Mesenchymal stem cell (in vitro differentiated cells and primary cell): ENCODE data around the gene PIK3R5.

Experiments
- DNase-seq: peaks from one replicate; pipeline ENCODE4 v3.0.0-alpha.2; 2013
- H2AFZ ChIP-seq: one replicate; pipeline ENCODE4 v1.6.1; 2013; ENCODE audit warnings: low read depth, mild to moderate bottlenecking, control low read depth, inconsistent platforms, low read length, moderate library complexity
- H2AK5ac ChIP-seq: 2 replicates; pipeline ENCODE4 v1.6.1; 2013; ENCODE audit warnings: low read length, moderate library complexity, mild to moderate bottlenecking, inconsistent platforms; ENCODE audit not compliant: severe bottlenecking
- H2BK120ac ChIP-seq: one replicate; pipeline ENCODE4 v1.6.1; 2013; ENCODE audit warnings: low read depth, mild to moderate bottlenecking, inconsistent platforms, low read length, moderate library complexity
- H2BK12ac ChIP-seq, 2 experiments: one replicate each; pipeline ENCODE4 v1.6.1; 2013; ENCODE audit warnings: inconsistent platforms in 2 of 2, low read length in 2 of 2, mild to moderate bottlenecking in 2 of 2, moderate library complexity in 2 of 2, control low read depth in 1 of 2
- H2BK15ac ChIP-seq: one replicate; pipeline ENCODE4 v1.6.1; 2013; ENCODE audit warnings: mild to moderate bottlenecking, low read depth, inconsistent platforms; ENCODE audit not compliant: poor library complexity, severe bottlenecking
- H2BK5ac ChIP-seq: 2 replicates; pipeline ENCODE4 v1.6.1; 2013; ENCODE audit warnings: low read depth, mild to moderate bottlenecking, low read length, control low read depth, inconsistent platforms; ENCODE audit not compliant: poor library complexity, severe bottlenecking
- H3K14ac ChIP-seq, 2 experiments: one replicate each; pipeline ENCODE4 v1.6.1; 2013; ENCODE audit warnings: inconsistent platforms in 2 of 2, low read length in 2 of 2, control low read depth in 1 of 2, mild to moderate bottlenecking in 1 of 2, moderate library complexity in 1 of 2
- H3K18ac ChIP-seq, 2 experiments: one replicate each; pipeline ENCODE4 v1.6.1; 2013; ENCODE audit warnings: inconsistent platforms in 2 of 2, low read length in 2 of 2, control low read depth in 1 of 2, low read depth in 1 of 2, mild to moderate bottlenecking in 1 of 2
- H3K23ac ChIP-seq, 2 experiments: one replicate each; pipeline ENCODE4 v1.6.1; 2013; ENCODE audit warnings: inconsistent platforms in 2 of 2, low read length in 2 of 2, mild to moderate bottlenecking in 2 of 2, moderate library complexity in 2 of 2, control low read depth in 1 of 2
- H3K27ac ChIP-seq: 2 replicates; pipeline ENCODE4 v1.5.1; 2013; ENCODE audit warnings: mild to moderate bottlenecking, moderate library complexity, low read length, control low read depth, inconsistent platforms; ENCODE audit not compliant: poor library complexity, severe bottlenecking
- H3K27me3 ChIP-seq, 2 experiments: 2 replicates each; pipeline versions ENCODE4 v1.6.1 to v1.7.0; 2013; ENCODE audit warnings: low read length in 2 of 2, mild to moderate bottlenecking in 2 of 2, moderate library complexity in 2 of 2, control low read depth in 1 of 2, inconsistent platforms in 1 of 2; ENCODE audit not compliant: control insufficient read depth in 1 of 2, insufficient read depth in 1 of 2
- H3K36me3 ChIP-seq, 2 experiments: 2 replicates each; pipeline versions ENCODE4 v1.6.1 to v1.7.0; 2013; ENCODE audit warnings: low read length in 2 of 2, control low read depth in 1 of 2, inconsistent platforms in 1 of 2, low read depth in 1 of 2, mild to moderate bottlenecking in 1 of 2; ENCODE audit not compliant: insufficient read depth in 2 of 2, control insufficient read depth in 1 of 2
- H3K4ac ChIP-seq, 2 experiments: one replicate each; pipeline ENCODE4 v1.6.1; 2013; ENCODE audit warnings: inconsistent platforms in 2 of 2, low read length in 2 of 2, mild to moderate bottlenecking in 2 of 2, moderate library complexity in 2 of 2, control low read depth in 1 of 2, low read depth in 1 of 2
- H3K4me1 ChIP-seq: 2 replicates; pipeline ENCODE4 v1.6.1; 2013; ENCODE audit warnings: low read depth, low read length, control low read depth; ENCODE audit not compliant: control insufficient read depth, insufficient read depth
- H3K4me2 ChIP-seq: 2 replicates; pipeline ENCODE4 v1.6.1; 2013; ENCODE audit warnings: low read length, mild to moderate bottlenecking, inconsistent platforms; ENCODE audit not compliant: poor library complexity, severe bottlenecking
- H3K4me3 ChIP-seq, 2 experiments: 2 replicates each; pipeline versions ENCODE4 v1.5.1 to v1.7.0; 2013; ENCODE audit warnings: low read length in 2 of 2, mild to moderate bottlenecking in 2 of 2, control low read depth in 1 of 2, low read depth in 1 of 2; ENCODE audit not compliant: insufficient read depth in 1 of 2
- H3K79me1 ChIP-seq: replicated peaks from 2 replicates; pipeline ENCODE4 v1.6.1; 2013; ENCODE audit warnings: mild to moderate bottlenecking, control low read depth, low read length, inconsistent platforms; ENCODE audit not compliant: poor library complexity, severe bottlenecking
- H3K9ac ChIP-seq: 2 replicates; pipeline ENCODE4 v1.7.0; 2013; ENCODE audit warnings: mild to moderate bottlenecking, low read length, moderate library complexity
- H3K9me3 ChIP-seq: 2 replicates; pipeline ENCODE4 v1.7.0; 2013; ENCODE audit warnings: mild to moderate bottlenecking, low read length; ENCODE audit not compliant: control insufficient read depth
- H4K8ac ChIP-seq: one replicate; pipeline ENCODE4 v1.6.1; 2013; ENCODE audit warnings: inconsistent platforms, mild to moderate bottlenecking, low read length, moderate library complexity
- H4K91ac ChIP-seq: one replicate; pipeline ENCODE4 v1.6.1; 2013; ENCODE audit warnings: mild to moderate bottlenecking, low read length, inconsistent platforms
- WGBS: methylation state at CpG from one replicate; pipeline ENCODE4 v1.1.7; 2013; ENCODE audit warnings: mixed read lengths; 5-methylcytosine and 5-hydroxymethylcytosine counted together

The PIK3R5 gene

DNA sequence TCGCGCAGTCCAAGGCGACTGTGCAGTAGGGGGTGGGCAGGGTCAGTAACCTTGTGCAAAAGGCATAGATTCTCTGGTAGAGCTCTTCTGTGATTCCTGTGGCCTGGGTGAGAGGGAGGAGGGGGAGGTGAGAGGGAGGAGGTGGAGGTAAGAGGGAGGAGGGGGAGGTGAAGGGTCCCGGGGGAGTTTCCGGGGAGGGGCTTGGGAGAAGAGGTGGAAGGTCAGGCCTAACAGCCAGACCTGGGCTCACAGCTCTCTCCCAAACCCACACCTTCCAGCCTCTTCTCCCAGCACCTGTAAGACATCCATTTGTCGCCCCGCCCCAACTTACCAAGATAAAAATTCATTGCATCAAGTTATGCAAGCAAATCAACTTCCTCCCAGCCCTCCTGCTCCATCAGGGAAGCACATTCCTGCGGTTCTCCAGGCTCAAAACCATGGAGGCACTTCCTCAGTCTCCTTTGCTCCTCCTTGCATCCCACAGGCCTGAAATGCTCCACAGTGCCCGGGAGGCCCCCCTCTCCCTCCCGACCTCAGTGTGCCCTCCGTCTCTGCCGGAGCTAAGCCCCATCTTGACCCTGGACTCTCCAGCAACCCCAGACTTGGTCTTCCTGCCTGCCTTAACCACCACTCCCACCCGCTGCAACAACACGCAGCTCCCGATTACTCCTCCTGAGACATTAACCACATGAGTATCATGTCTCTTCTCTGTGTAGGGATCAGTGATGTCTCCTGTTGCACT, 128.5 kb downstream of the PIK3R5 start:
- Histone ChIP-seq H3K27me3 (peaks cover 7 to 46% of the 10 kb centered on the region in 2 experiments), H3K23ac (no peak overlapping the region), H3K4me2 (no peak overlapping the region), H3K14ac (no peak overlapping the region), H3K4me3 (no peak overlapping the region), H3K4me1 (peaks cover 16% of the 10 kb centered on the region), H2BK120ac (no peak overlapping the region), H2BK15ac (no peak overlapping the region), H3K9me3 (peaks cover 3% of the 10 kb centered on the region), H2BK5ac (no peak overlapping the region), H4K8ac (no peak overlapping the region), H2AFZ (no peak overlapping the region), H2AK5ac (no peak overlapping the region), H3K18ac (no peak overlapping the region), H3K36me3 (no peaks in the 10 kb centered on the region), H2BK12ac (no peak overlapping the region), H3K4ac (no peak overlapping the region), H3K27ac (no peak overlapping the region), H4K91ac (no peak overlapping the region), H3K79me1 (no peaks in the 10 kb centered on the region), H3K9ac (no peak overlapping the region)
- DNase-seq: no peak
- WGBS: 80% methylated on average over 13 of the region's 15 CpGs

GRCh38 chr17:8835631-8836364, 129.7 kb downstream of the PIK3R5 start:
- no peak overlapping the region for H3K4ac ChIP-seq
- no peak overlapping the region for H2BK5ac ChIP-seq
- no peak overlapping the region for H2AK5ac ChIP-seq
- no peak for DNase-seq
- H3K4me1 ChIP-seq: peaks cover 16% of the 10 kb centered on the region
- H2AFZ ChIP-seq: no peak overlapping the region
- no peak overlapping the region for H4K91ac ChIP-seq
- no peak overlapping the region for H3K23ac ChIP-seq
- no peak overlapping the region for H3K18ac ChIP-seq
- no peak overlapping the region for H2BK15ac ChIP-seq
- H3K9ac ChIP-seq: no peak overlapping the region
- H3K9me3 ChIP-seq: no peaks in the 10 kb centered on the region
- H3K27ac ChIP-seq: no peak overlapping the region
- H3K27me3 ChIP-seq: peaks cover 7 to 46% of the 10 kb centered on the region in 2 experiments
- H3K4me3 ChIP-seq: no peak overlapping the region
- no peak overlapping the region for H4K8ac ChIP-seq
- H2BK120ac ChIP-seq: no peak overlapping the region
- no peak overlapping the region for H3K14ac ChIP-seq
- no peak overlapping the region for H2BK12ac ChIP-seq
- 86% methylated on average over 6 of the region's 6 CpGs for WGBS
- H3K36me3 ChIP-seq: no peaks in the 10 kb centered on the region
- H3K79me1 ChIP-seq: no peaks in the 10 kb centered on the region
- no peak overlapping the region for H3K4me2 ChIP-seq

GRCh38 chr17:8835106-8835505, 130.4 kb downstream of the PIK3R5 start:
- no peaks in the 10 kb centered on the region for H3K9me3 ChIP-seq
- no peak overlapping the region for H4K8ac ChIP-seq
- no peak overlapping the region for H3K9ac ChIP-seq
- no peak overlapping the region for H2BK5ac ChIP-seq
- H3K79me1 ChIP-seq: no peaks in the 10 kb centered on the region
- 86% methylated on average over 14 of the region's 14 CpGs for WGBS
- no peak overlapping the region for H3K4me2 ChIP-seq
- peaks cover 7 to 50% of the 10 kb centered on the region in 2 experiments for H3K27me3 ChIP-seq
- H2BK15ac ChIP-seq: no peak overlapping the region
- no peak overlapping the region for H3K23ac ChIP-seq
- no peak overlapping the region for H2BK120ac ChIP-seq
- no peak overlapping the region for H2AFZ ChIP-seq
- no peaks in the 10 kb centered on the region for H3K36me3 ChIP-seq
- no peak for DNase-seq
- no peak overlapping the region for H3K18ac ChIP-seq
- no peak overlapping the region for H2BK12ac ChIP-seq
- H3K4ac ChIP-seq: no peak overlapping the region
- no peak overlapping the region for H3K27ac ChIP-seq
- H2AK5ac ChIP-seq: no peak overlapping the region
- no peak overlapping the region for H3K4me3 ChIP-seq
- H3K4me1 ChIP-seq: peaks cover 16% of the 10 kb centered on the region
- no peak overlapping the region for H3K14ac ChIP-seq
- H4K91ac ChIP-seq: no peak overlapping the region

GRCh38 chr17:8832711-8833352, 132.7 kb downstream of the PIK3R5 start:
- no peak overlapping the region for H3K4ac ChIP-seq
- no peak for DNase-seq
- WGBS: 42% methylated on average over 33 of the region's 33 CpGs

More at GRCh38 chr17:8832711-8833352, 132.7 kb downstream of the PIK3R5 start:
- no peak overlapping the region for H2BK15ac ChIP-seq
- no peak overlapping the region for H2BK12ac ChIP-seq
- peaks cover 7 to 54% of the 10 kb centered on the region in 2 experiments for H3K27me3 ChIP-seq
- no peak overlapping the region for H3K4me2 ChIP-seq
- H3K9me3 ChIP-seq: no peaks in the 10 kb centered on the region
- H3K23ac ChIP-seq: no peak overlapping the region
- H3K14ac ChIP-seq: no peak overlapping the region
- no peak overlapping the region for H4K8ac ChIP-seq
- no peak overlapping the region for H2AFZ ChIP-seq
- H2BK5ac ChIP-seq: no peak overlapping the region
- peaks cover 15% of the 10 kb centered on the region for H3K4me1 ChIP-seq
- no peak overlapping the region for H3K18ac ChIP-seq
- H3K27ac ChIP-seq: no peak overlapping the region
- H3K36me3 ChIP-seq: no peaks in the 10 kb centered on the region
- no peak overlapping the region for H2BK120ac ChIP-seq
- no peak overlapping the region for H2AK5ac ChIP-seq
- H3K9ac ChIP-seq: no peak overlapping the region
- no peak overlapping the region for H3K4me3 ChIP-seq
- no peak overlapping the region for H4K91ac ChIP-seq
- H3K79me1 ChIP-seq: no peaks in the 10 kb centered on the region
